Measurements from ENCODE around the gene HOXC10.

GRCh38 chr12:53973236-53974042 is 11.5 kb upstream of the HOXC10 start:
- TF ChIP-seq, protein P1, sequence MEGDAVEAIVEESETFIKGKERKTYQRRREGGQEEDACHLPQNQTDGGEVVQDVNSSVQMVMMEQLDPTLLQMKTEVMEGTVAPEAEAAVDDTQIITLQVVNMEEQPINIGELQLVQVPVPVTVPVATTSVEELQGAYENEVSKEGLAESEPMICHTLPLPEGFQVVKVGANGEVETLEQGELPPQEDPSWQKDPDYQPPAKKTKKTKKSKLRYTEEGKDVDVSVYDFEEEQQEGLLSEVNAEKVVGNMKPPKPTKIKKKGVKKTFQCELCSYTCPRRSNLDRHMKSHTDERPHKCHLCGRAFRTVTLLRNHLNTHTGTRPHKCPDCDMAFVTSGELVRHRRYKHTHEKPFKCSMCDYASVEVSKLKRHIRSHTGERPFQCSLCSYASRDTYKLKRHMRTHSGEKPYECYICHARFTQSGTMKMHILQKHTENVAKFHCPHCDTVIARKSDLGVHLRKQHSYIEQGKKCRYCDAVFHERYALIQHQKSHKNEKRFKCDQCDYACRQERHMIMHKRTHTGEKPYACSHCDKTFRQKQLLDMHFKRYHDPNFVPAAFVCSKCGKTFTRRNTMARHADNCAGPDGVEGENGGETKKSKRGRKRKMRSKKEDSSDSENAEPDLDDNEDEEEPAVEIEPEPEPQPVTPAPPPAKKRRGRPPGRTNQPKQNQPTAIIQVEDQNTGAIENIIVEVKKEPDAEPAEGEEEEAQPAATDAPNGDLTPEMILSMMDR (IDR thresholded peaks at IDR 0.05) = no peak
- TF ChIP-seq POLR2A (IDR thresholded peaks at IDR 0.05) = no peak

All from adrenal gland (tissue), 5 donors.